Measurements from ENCODE around the gene CACNA2D1.

- no peak for TF ChIP-seq CTCF (IDR thresholded peaks at IDR 0.05)
- TF ChIP-seq EP300 (IDR thresholded peaks at IDR 0.05), result no peak
- no peak for TF ChIP-seq POLR2A (IDR thresholded peaks at IDR 0.05)
Observed at GRCh38 chr7:82050792-82051191, 392.8 kb downstream of the CACNA2D1 start.
